GM20431 (cell line): ENCODE results near the gene RAB7A.

ENCODE experiments used
- in situ Hi-C: fragments of 300-500 bp; cut with MseI, MboI; formaldehyde crosslinking; loops from one replicate; pipeline ENCODE4 v1.15.0; 2020; ENCODE audit warnings: low sequenced_read_pairs; ENCODE audit not compliant: unreplicated experiment

Gene RAB7A

DNA sequence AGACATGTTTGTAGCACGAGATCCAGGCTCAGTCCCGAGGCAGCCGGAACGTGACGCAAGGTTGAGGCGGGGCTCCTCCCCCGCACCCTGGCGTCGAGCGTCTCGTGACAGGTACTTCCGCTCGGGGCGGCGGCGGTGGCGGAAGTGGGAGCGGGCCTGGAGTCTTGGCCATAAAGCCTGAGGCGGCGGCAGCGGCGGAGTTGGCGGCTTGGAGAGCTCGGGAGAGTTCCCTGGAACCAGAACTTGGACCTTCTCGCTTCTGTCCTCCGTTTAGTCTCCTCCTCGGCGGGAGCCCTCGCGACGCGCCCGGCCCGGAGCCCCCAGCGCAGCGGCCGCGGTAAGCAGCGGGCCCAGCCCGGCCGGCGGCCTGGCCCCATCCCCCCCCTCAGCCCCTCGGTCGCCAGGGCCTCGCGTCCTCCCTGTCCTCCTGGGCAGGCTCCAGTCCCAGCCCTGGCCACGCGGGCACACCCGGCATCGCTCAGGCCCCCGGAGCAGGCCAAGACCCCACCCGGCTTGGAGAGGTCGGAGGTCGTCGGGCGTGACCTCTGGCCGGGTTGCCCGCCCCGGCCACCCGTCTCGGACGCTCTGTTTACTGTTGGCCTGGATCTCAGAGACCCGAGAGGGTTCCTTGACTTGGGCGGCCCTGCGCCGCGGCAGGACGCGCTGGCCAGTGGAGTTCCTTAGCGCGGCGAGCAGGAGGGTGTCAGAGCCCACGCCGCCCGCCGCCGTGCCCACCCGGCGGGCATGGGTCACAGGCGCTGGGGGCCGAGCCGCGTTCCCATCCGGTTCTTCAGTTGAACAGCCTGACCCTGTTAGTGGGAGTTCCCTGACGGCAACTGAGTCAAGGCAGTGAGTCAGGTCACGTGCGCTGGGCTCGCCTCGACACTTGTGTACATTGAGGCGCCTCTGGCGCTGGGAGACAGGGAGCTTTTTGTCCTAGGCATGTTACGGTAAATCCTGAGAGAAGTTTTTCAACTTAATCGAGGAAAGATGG, at the start of gene RAB7A:
Gene RAB7A (plus strand): TSS at position 161 of the 994 bp plus-strand sequence. CDS start 69,185 bp downstream, outside the sequence.
- in situ Hi-C loops = no loop called here

DNA sequence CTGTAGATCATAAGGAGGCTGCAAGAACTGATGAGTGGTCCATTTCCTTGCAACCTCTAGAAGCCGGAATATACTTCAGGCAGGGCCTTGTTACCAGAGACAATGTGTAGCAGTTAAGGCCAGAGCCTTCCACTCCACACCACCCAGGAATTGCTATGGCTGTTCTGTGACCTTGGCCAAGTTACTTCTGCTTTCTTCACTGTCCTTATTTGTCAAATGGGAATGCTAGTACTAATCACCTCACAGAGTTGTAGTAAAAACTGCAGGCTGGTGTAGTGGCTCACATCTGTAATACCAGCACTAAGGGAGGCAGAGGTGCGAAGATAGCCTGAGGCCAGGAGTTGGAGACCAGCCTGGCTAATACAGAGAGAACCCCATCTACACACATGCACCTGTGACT, 46.6 kb upstream of the RAB7A start:
- in situ Hi-C loops = no loop called here

DNA sequence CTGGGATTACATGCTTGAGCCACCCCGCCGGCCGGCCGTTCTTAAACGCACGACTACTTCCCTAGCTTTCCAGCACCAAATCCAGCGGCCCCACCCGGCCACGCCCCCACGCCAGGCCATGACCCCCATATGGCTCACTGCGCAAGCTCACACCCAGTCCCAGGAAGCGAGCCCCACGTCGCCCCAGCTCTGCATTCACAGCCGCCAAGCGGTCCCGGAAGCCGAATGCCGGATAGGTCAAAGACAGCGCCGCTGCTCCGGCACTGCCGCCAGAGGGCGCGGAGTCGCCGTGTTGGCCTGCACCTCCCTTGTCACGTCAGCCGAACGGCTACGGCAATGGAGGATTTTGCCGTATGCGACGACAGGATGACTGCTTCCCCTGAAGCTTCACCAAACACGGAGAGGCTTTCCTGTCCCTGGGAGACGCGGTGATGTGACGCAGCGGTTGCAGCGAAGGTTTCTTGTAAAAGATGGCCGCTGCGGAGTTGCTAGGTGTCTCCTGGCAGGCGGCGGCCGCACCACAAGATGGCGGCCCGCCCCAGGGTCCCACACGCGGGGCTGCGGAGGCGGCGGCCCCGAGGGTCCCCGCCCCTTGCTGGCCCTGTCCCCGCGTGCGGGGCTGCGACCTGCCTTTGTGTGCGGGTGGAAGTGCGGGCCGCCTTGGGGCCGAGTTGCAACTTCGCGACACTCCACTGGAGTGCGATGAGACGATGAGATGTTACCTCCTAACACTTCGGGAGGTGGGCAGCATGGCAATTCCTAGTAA, 45.2 kb upstream of the RAB7A start:
- in situ Hi-C loops = no loop called here

DNA sequence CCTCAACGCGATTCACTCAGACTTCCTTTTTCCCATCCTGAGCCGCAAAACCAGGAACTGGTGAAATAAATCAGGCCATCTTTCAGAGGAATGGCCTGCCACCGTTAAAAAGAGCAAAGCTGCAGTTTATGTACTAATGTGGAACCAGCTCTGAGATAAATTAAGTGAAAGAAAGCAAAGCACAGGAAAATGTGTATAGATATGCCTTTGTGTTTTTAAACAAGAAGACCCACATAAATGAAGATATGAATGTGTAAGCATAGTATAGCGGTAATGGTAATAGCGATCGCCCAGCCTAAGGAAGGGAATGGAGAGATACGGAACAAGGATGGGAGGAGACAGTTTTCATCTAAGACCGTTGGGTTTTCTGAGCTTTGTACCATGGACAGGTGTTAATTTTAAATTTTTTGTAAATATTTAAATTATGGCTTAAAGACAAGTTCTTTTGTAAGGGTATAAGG, 44.6 kb upstream of the RAB7A start:
- in situ Hi-C loops = no loop called here

DNA sequence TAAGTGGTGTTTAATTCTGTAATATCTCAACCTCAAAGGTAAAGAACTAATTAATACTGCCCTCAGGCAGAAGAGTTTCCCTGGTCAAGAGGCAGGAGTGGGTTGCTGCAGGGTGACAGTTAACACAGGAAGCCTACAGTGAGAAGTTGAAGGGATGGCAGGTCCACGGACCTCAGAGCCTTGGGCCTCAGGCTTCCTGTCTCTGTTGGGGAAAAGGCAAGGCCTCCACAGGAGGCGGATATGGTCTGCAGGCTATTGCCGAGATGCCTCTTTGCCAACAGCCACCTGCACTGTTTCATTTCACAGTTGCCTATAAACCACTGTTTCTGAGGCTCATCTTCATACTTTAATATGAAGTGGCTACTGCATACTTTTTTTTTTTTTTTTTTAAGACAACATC, 42.0 kb upstream of the RAB7A start:
- in situ Hi-C loops = no loop called here

DNA sequence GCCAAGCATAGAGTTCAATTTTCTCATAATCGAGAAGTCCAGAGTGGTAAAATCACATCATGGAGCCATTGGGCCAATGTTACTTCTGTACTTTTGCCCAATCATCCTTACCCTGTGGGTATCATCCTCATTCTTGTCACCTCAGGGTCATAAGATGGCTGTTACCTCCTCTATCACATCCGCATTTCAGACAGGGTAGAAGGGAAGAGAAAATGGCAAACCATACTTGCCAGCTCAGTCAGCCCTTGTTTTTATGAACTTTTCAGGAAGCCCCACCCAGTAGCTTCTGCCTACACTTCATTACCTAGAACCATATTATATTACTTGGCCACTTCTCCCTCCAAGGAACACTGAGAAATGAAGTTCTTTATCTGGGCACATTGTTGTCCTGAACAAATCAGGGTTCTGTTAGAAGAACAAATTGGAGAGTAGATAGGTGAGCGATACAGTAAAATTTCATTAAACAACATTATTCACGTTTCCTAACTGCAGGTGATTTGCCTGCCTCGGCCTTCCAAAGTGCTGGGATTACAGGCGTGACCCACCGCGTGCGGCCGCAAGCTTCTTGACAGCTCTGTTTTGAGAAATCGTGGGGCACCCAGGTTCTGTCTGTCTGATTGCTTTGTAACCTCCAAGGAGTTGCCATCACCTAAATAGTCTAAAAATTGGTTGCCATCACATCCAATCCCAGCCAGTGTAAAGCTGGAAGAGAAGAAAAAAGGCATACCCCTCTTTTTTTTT, 40.8 kb upstream of the RAB7A start:
- in situ Hi-C loops = no loop called here

DNA sequence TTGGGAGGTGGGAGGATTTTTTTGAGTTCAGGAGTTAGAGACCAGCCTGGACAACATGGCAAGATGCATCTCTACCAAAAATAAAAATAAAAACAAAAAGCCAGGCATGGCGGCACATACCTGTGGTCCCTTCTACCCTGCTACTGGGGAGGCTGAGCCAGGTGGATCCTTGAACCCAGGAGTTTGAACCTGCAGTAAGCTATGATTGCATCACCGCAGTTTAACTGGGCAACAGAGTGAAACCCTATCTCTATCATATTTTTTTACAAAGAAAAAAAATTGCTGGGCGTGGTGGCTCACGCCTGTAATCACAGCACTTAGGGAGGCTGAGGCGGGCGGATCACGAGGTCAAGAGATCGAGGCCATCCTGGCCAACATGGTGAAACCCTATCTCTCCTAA, 39.5 kb upstream of the RAB7A start:
- in situ Hi-C loops = no loop called here

DNA sequence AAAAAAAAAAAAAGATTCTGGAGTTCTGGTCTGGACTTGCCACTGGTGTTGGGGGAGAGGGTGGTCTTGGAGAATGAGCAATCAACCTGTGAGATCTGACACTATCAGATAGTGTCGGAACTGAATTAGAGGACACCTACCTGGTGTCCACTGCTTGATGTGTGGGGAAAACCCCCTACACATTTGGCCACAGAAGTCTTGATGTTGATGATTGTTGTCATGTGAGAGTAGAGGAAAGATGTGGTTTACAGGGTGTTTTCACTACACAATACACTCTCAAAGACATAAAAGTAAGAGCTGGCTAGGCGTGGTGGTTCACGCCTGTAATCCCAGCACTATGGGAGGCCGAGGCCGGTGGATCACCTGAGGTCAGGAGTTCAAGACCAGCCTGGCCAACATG, 36.9 kb upstream of the RAB7A start:
- in situ Hi-C loops = no loop called here

DNA sequence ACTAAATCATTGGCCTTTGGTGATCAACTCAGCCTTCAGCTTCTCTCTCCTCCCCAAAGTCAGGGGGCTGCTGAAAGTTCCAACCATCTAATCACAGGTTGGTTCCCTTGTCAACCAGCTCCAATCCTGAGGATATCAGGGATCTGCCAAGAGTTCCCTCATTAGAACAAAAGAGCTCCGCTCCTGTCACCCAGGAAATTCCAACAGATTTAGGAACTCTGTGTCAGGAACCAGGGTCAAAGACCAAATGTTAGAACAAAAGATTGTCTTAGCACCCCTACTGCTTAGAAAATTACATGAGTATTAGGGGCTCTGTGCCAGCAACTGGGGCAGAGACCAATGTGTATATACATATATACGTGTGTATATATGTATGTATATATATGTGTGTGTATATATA, 32.3 kb upstream of the RAB7A start:
- in situ Hi-C loops = no loop called here

DNA sequence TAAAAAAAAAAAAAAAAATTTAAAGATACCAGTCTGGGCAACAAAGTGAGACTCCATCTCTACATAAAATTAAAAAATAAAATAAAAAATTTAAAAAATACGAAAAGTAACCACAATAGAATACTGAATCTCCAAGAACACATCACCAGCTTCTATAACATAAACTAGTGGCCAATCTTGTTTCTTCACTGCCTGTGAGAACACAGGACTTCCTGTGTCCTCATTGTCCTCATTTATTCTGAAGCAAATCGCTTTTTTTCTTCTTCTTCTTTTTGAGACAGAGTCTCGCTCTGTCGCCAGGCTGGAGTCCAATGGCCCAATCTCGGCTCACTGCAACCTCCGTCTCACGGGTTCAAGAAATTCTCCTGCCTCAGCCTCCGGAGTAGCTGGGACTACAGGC, 28.6 kb upstream of the RAB7A start:
- in situ Hi-C loops = no loop called here

DNA sequence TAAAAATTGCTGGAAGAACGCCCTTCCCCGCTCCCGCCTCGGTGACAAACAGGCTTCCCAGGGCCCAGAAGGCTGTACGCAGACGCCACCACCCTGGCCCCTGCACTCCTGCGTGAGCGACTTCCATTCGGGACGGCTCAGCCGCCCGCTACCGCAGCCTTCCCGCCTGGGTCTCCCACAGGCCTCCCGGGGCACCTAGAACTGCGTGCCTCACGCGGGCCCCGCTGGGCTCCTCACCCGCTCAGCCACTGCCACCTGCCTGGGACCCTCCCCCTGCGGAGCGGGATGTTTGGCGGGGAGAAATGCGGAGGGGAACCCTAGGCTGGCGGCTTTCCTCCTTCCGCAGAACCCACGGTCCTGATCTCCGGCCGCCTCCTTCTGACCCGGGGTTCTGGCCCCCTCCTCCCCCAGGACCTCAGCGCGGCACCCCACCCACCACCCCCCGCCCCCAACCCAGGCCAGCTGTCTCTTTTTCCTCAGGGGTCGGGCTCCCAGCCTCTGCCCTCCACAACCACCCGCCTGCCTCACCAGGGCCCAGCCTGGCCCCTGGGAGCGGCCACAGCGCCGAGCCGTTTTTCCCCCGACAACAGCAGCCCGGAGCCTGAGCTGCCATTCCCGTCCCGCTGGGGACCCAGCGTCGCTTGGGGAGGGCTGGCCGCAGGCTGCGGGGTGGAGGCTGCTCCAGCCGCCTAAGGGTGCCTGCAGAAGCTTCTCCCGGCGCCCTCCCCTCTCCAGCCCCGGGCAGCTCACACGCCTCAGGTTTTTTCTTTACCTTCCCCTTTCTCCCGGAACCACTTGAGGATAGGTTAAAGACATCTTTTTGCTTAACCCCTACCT, 27.6 kb upstream of the RAB7A start:
- in situ Hi-C loops = no loop called here

DNA sequence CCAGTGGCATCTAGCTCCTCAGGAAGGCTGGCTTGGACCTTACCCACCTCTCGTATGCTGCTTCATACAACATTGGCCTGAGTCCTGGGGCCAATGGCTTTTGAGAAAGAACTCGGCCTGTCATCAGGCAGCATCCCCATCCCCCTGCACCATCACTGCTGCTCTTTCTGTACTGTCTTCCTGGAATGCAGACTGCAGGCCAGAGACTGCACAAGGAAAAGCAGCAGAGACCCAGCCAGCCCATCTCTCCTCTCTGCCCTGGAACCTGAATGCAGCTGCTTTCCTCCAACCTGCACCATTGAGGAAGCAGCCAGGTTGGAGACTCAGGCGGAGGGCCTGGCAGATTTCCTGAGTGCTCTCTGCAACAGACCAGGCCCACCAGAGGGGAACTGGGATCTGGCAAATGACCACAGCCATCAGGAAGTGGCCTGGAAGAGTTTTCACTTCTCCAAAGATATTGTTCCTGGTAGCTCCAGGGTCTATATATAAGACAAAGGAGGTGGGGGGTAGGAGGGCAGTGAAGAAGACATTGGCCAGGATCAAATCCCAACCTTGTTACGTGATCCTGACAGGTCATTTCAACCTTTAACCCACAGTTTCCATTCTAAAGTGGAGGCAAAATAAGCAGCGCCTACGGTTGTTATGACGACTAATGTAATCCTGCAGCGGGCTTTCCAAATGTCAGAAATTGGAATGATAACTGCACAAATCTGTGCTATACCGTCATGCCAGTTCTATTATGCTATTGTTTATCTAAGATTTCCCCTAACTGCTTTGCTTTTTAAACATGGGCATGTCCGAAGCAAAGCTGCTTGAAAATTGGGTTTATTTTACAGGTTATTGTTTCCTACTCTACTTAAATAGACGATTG, 24.4 kb upstream of the RAB7A start:
- in situ Hi-C loops = no loop called here

DNA sequence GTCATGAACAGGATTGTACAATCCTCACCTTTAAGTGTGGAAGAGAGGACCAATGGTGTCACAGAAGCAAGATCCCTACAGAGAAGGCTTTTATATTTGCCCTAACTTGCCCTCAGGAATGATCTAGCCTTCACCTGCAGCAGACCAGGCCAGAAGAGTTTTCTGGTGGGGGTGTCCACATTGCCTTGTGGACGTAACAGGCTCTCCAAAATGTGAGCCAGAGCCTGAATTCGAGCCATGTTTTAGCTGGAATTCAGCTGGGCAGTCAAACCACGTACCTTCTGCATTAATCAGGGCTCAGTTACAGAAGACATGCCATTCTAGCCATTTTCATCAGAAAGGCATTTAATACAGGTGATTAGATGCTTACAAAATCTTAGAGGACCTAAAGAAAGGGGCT, 23.6 kb upstream of the RAB7A start:
- in situ Hi-C loops = no loop called here

DNA sequence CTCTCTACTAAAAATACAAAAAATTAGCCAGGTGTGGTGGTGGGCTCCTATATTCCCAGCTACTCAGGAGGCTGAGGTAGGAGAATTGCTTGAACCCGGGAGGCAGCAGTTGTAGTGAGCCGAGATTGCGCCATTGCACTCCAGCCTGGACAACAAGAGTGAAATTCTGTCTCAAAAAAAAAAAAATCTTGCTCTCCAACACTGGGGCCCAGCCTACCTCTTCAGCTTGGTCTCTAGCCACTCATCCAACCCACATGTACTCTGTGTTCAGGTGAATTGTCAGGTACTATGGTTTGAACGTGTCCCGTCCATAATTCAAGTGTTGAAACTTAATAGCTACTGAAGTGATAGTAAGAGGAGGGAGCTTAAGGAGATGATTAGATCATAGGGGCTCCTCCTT, 22.4 kb upstream of the RAB7A start:
- in situ Hi-C loops = no loop called here

DNA sequence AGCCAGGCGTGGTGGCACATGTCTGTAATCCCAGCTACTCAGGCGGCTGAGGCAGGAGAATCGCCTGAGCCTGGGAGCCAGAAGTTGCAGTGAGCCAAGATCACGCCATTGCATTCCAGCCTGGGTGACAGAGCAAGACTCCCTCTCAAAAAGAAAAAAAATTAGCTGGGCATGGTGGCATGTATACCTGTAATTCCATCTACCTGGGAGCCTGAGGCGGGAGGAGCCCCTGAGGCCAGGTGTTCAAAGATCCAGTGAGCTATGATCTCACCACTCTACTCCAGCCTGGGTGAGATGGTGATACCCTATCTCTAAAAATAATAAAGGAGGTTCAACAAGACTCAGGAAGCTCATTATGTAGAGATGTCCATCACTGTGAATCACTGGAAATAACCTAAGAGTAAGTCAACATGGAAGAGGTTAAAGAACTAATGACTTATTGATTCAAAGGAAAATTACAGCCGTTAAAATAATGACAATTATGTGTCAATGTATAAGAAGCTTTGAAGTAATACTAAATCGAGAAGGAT, 19.8 kb upstream of the RAB7A start:
- in situ Hi-C loops = no loop called here

DNA sequence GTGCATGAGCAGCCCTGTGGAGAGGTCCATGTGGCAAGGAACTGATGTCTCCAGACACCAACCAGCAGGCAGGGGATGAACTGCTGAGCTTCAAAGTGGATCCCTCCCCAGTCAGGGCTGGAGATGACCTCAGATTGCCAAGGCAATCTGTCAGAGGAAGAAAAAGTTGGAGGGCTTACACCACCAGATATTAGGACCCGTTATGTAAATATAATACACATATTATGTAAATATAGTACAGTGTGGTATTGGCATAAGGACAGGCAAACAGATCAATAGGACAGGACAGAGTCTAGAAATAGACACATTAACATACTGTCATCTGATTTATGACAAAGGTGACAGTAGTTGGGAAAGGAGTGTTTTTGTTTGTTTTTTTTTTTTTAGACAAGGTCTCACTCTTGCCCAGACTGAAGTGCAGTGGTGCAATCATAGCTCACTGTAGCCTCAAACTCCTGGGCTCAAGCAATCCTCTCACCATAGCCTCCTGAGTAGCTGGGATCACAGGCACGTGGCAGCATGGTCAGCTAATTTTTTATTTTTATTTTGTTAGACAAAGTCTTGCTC, 18.0 kb upstream of the RAB7A start:
- in situ Hi-C loops = no loop called here

DNA sequence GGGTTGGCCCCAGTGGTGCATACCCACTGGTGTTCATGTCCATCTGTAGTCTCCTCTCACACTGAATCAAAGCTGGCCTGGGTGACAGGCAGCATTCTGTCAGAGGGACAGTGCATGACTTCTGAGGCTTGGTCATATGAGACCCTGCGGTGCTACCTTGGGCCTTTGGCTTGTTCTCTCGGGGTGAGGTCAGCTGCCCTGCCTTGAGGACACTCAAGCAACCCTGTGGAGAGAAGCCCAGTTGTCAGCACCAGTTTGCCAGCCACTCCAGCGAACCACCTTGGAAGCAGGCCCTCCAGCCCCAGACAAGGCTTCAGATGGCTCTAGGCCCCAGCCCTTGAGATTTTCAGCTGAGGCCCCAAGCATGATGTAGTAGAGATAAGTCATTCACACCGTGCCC, 16.9 kb upstream of the RAB7A start:
- in situ Hi-C loops = no loop called here
